Activated CD8-positive, alpha-beta memory T cell treated with anti-CD3 and anti-CD28 coated beads for 36 hours (primary cell): ENCODE measurements around the gene ZFP36L1. TPM values are rescaled to one million over a fixed set of nuclear protein-coding genes. Genes with fewer than 3 reads are reported as not detected.

Experiments used
- CTCF ChIA-PET: fragments of 350-600 bp; sonication (Branson Sonifier 250); formaldehyde crosslinking; loops from one replicate; lab custom pipeline; 2021; ENCODE audit warnings: antibody characterized with exemption; lab: Charles Lee
- POLR2A ChIA-PET: fragments of 350-600 bp; sonication (Branson Sonifier 250); formaldehyde crosslinking; loops from one replicate; lab custom pipeline; 2021; ENCODE audit warnings: antibody characterized with exemption; lab: Charles Lee
- total RNA-seq, 2 experiments: library from RNA; stranded (reverse); gene quantifications; one replicate each; pipeline ENCODE4 v1.2.3, GENCODE V29; 2021

ZFP36L1 gene
- total RNA-seq, 2 experiments from 2014 or later: 107 to 109 TPM

DNA sequence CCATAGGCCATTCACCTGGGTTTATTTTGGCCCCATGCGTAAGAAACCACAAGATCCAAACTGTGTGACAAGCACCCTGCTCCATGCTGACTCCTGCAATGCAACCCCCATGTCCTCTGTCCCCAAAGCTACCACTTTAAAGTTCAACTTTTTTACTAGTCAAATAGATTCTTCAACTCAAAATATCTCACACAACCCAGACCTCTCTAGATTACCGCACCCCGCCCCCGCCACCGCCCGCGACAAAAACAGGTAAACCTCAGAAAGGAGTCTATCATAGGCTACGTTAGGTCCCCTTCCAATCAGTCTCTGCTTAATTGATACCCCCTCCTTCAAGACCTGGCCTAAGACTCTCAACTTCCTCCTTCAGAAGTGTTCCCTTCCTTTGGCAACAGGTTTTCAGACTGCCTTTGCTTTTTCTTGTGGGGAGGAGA is 2.2 kb downstream of the ZFP36L1 start:
- ChIA-PET CTCF (interaction anchor here (1.0 to 3.7 kb wide), 10 partner anchors 9 to 541 kb away, joined by 3 to 29 read pairs (median 8); no protein-coding TSS in a partner anchor), POLR2A (interaction anchor here (0.5 to 7.0 kb wide), 6 partner anchors 9 to 558 kb away, joined by 3 to 106 read pairs (median 6); no protein-coding TSS in a partner anchor)

DNA sequence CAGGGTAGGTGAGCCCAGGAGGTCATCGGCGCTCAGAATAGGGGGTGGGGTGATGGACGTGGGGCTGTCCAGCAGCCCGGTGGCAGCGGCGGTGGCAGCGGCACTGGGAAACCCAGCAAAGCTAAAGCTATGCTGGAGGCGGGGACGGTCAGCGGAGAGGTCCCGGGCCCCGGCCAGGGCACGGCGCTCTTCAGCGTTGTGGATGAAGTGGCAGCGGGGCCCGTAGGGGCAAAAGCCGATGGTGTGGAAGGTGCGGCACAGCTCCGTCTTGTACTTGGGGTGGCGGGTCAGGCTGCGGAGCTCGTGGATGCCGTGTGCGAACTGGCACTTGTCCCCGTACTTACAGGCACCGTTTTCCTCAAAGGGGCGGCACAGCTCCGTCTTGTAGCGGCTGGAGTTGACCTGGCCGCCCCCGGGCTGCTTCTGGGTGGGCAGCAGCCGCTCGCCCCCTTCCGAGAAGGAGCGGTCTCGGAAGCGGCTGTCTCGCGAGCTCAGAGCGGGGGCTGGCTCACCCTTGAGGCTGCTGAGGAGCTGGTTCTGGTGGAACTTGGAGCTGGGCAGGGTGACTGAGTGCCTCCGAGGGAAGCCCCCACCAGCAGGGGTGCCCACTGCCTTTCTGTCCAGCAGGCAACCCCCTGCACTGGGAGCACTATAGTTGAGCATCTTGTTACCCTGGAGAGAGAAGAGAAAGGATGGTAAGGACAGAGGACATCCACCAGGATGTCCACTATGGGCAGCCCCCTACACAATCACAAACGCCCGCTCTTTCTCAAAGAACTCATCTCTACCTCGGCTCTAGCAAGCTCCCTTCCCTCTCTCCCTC is 2.8 kb downstream of the ZFP36L1 start:
- POLR2A ChIA-PET: interaction anchor here (0.5 to 7.0 kb wide), 8 partner anchors 8 to 557 kb away, joined by 3 to 106 read pairs (median 6); no protein-coding TSS in a partner anchor
- CTCF ChIA-PET: interaction anchor here (0.6 to 3.7 kb wide), 18 partner anchors 10 to 1145 kb away, joined by 3 to 29 read pairs (median 4); no protein-coding TSS in a partner anchor

DNA sequence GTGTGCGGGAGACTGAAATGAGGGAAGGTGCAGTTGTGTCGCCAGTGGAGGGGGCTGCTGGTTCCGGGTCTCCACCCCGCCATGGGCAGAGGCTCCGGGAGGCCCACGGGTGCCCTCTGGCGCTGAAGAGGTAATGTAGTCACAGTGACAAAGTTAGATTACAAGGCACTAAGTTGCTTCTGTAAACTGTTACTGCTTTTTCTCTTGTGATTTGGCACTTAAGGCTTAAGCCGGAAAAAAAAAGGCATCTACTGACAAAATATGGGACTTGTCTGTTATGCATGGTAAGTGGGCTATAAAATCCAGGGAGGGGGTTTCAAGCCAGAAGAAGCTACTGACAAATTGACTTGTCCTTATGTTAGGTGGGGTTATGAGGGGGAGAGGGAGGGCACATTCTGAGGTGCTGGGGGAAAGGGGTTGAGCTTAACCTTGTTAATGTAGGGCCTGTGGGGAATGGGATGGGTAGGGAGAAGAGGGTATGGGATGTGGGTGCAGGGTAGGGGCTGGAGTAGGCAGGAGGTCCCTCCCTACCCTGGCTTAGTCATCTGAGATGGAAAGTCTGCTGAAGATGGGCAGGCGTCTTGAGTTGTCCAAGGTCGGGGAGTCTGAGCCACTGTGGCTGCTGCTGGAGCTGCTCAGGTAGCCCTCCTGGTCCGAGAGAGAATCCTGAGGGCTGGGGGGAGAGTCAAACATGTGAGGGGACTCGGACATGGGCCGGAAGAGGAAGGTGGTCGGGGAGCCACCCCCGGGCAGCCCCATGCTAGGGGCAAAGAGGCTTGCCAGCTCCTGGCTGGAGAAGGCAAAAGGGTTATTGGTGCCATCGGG is 3.7 kb downstream of the ZFP36L1 start:
- ChIA-PET CTCF (interaction anchor here (0.6 to 3.7 kb wide), 22 partner anchors 9 to 1144 kb away, joined by 3 to 29 read pairs (median 3); no protein-coding TSS in a partner anchor), POLR2A (interaction anchor here (0.7 to 7.0 kb wide), 6 partner anchors 8 to 125 kb away, joined by 3 to 106 read pairs (median 6); no protein-coding TSS in a partner anchor)

DNA sequence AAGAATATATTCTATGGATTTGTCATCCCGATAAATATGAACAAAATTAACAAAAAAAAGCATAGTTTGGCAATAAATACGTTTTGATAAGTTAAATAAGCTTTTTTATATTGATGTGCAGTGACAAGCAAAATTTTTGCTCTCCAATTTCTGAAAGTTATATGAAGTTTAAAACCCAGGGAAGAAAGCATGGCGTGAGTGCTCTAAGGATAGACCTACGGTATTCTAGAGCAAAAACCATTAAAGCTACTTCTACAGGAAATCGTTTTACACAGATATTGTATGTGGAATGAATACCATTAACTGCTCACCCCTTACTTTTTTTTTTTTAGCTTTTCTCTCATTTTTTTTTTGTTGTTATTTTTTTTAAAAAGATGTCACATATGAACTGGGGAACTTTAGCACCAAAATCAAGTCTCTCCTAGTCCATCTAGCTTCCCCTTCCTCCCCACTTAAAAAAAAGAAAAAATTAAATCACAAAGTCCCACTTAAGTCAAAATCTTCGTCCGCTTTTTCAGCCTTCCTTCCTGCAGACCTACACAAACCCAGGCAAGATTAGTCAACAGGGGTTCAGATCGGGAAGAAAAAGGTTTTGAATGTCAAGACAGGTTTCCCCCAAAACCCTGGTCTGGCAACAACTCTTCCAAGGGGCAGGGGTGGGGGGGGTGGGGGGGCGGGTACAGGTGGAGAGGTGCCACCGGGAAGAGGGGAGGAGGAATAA is 4.4 kb downstream of the ZFP36L1 start:
- ChIA-PET CTCF (interaction anchor here (0.8 to 3.7 kb wide), 15 partner anchors 9 to 951 kb away, joined by 3 to 29 read pairs (median 4); no protein-coding TSS in a partner anchor), POLR2A (interaction anchor here (0.7 to 7.0 kb wide), 5 partner anchors 8 to 124 kb away, joined by 3 to 106 read pairs (median 6); no protein-coding TSS in a partner anchor)

DNA sequence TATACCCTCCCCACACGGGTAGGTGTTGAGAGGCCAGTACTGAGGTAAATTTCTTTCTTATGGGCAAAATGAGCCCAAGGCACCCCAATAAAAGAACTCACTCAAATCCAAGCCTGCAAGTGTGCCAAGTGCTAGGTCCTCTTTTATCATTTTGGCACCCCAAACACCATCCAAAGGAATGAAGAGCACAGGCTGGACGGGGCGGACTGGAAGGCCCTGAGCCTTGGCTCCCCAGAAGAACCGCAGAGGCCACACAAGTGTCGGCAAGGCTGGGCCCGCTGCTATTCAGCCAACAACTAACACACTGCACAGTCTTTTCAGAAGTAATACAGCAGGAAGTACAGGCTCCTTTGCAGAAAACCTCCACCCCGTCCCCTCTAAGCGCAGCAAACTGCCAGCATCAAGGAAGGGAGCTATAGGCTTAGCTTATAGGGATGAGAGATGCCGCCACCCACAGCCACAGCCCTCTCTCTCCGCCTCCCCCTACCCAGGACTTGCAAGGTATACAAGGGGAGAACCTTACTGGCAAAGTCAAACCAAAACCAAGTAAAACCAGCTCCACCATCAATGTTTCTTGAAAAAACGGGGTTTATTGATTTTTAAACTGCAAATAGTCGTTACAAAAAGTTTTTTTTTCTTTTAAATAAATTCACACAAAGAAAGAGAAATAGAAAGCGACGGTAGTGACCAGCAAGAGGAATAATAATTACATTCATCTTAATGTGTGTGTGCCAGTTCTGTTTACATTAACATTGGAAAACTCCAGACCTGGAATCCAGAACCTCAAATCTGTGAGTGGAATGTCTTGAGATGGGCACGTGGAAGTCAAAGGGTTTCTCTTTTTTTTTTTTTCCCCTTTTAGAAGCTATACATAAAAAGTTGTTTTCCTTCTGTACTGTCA is 5.5 kb downstream of the ZFP36L1 start:
- POLR2A ChIA-PET: interaction anchor here (0.7 to 7.0 kb wide), 4 partner anchors 12 to 68 kb away, joined by 3 to 106 read pairs (median 4); no protein-coding TSS in a partner anchor
- CTCF ChIA-PET: interaction anchor here (1.0 to 3.7 kb wide), 6 partner anchors 8 to 57 kb away, joined by 3 to 21 read pairs (median 10); no protein-coding TSS in a partner anchor

DNA sequence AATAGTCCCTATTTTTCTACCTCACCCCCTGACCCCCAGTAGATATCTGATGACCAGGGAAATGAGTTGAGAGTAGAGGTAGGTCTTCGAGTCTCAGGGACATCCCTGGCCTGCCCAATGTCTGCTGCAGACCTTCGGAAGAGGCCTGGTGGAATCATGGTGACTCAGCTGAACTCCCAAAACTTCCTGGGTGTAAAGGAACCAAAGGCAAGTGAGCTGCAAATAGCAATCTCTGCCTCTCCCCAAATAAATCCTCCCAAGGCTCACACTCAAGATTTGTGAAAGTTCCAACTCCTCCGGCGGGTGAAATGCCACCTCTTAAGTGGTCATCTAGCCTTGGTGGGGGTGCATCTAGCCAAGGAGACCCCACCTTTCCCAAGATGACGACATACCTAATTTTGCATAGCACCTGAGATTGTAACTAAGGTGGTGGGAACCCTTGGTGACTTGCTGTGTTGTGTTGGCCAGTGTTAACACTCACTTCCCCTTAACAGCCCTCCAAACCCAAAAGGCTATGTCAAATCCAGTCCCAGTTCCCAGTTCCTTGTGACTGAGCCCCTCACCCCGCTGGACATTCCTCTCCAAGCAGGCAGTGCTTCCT is 6.3 kb downstream of the ZFP36L1 start:
- ChIA-PET POLR2A (interaction anchor here (0.7 to 2.9 kb wide), 4 partner anchors 9 to 67 kb away, joined by 3 to 11 read pairs (median 6); no protein-coding TSS in a partner anchor), CTCF (interaction anchor here (0.7 to 2.2 kb wide), 4 partner anchors 10 to 57 kb away, joined by 3 to 10 read pairs (median 3); no protein-coding TSS in a partner anchor)

DNA sequence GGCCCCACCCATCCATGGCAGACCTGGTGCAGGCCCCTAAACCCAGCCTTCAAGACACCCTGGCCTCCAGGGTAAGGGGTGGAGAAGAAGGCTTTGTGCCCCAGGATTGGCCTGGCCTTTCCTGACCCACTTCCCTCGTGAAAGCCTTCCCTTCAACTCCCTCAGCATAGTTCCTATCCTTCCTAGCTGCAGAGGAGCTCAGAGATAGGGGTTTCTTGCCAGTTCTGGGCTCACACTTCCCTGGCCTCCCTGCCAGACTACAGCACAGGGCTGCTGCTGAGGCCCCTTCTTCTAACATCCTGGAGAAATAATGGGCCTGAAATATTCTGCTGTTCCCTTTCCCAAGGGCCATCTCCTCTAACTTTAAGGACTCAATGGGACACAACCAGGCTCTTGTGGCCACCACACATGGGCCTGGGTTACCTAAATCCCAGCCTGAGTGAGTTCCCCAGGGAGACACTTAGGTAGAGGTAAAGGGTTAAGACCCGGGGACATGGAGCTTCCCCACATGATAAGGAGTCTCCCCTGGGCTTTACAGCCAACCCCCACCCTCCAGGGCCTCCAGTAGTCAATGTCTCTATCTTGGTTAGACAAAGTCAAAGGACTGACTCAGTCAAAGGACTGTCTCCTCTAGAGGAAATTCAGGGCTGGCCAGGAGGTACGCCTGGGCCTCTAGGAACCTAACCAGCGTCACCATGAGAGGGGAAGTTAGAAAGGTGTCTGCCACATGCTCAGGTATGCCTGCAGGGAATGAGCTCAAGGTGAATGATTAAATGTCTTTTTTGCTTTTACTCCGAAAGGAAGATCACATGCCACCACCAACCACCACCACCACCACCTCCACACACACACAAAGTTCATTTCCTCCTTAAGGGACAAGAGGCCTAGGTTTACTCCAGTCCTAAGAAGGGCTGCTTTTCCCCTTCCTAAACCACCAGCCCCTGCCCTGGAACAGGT is 7.1 kb downstream of the ZFP36L1 start:
- ChIA-PET POLR2A (interaction anchor here (0.5 to 2.9 kb wide), 4 partner anchors 7 to 66 kb away, joined by 3 to 11 read pairs (median 6); partner anchors contain the start of gene ZFP36L1), CTCF (interaction anchor here (0.7 to 2.2 kb wide), 5 partner anchors 10 to 122 kb away, joined by 3 to 10 read pairs (median 3); no protein-coding TSS in a partner anchor)

DNA sequence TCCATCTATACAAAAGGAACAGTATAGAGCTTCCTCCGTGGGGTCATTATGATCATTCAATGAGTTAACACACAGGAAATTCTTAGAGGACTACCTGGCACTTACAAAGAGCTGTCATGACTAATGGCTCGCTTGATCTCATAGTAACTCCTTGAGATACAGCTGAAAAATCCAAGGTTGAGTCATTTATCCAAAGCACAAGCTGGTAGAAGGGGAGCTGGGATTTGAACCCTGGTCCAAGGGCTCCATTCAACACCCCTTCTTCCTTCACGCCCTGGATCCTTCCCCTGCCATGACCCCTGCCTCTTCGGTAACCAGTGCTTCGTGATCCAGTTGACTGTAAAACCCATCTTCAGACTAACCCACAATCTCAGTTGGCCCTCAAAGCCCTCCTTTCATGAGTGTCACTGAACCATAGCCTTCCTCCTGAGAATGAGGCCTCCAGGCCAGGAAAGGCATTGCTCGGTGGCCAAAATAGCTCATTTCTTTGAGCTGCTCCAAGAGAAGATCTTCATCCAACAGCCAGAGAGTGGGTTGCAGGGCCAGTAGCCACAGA is 7.8 kb downstream of the ZFP36L1 start:
- CTCF ChIA-PET: interaction anchor here (0.7 to 2.2 kb wide), 4 partner anchors 31 to 122 kb away, joined by 3 to 10 read pairs (median 3); no protein-coding TSS in a partner anchor

DNA sequence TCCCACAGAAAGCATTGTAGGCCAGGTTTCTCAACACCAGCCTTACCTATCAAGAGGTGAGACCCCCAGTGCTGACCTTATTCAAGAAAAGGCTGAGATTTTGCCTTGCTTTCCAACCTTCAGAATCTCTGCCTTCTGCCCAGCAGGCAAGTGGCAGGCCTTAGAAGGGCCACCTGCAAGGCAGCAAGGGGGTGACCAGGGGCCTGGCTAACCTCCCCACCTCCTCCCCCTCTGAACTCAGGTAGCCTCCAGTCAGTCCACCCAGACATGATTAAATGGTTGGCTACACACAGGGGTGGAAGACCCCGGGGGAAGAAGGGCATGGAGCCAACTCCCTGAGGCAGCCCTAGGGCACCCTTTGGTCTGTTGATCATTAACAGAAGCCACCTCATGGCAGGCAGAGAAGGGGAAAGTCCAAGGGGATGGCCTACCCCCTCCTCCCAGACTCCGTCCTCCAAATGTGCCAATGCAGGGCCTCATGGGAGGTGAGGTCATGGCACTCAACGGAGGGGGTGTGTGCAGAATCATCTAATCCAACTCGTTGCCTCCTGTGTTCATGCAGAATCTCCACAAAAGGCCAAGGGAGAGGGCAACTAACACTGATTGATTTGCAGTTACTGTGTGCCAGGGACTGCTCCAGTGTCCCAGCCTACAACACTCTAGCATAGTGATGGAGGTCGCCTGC is 8.5 kb downstream of the ZFP36L1 start:
- POLR2A ChIA-PET: interaction anchor here (0.8 to 4.5 kb wide), 4 partner anchors 8 to 120 kb away, joined by 6 to 41 read pairs (median 10); partner anchors contain the start of gene ZFP36L1
- CTCF ChIA-PET: interaction anchor here (0.7 kb wide), 1 partner anchor 8 kb away, joined by 3 read pairs; no protein-coding TSS in a partner anchor

More for the DNA sequence above, 7.8 kb downstream of the ZFP36L1 start:
- POLR2A ChIA-PET: interaction anchor here (0.5 to 4.5 kb wide), 5 partner anchors 7 to 120 kb away, joined by 4 to 41 read pairs (median 8); partner anchors contain the start of gene ZFP36L1

DNA sequence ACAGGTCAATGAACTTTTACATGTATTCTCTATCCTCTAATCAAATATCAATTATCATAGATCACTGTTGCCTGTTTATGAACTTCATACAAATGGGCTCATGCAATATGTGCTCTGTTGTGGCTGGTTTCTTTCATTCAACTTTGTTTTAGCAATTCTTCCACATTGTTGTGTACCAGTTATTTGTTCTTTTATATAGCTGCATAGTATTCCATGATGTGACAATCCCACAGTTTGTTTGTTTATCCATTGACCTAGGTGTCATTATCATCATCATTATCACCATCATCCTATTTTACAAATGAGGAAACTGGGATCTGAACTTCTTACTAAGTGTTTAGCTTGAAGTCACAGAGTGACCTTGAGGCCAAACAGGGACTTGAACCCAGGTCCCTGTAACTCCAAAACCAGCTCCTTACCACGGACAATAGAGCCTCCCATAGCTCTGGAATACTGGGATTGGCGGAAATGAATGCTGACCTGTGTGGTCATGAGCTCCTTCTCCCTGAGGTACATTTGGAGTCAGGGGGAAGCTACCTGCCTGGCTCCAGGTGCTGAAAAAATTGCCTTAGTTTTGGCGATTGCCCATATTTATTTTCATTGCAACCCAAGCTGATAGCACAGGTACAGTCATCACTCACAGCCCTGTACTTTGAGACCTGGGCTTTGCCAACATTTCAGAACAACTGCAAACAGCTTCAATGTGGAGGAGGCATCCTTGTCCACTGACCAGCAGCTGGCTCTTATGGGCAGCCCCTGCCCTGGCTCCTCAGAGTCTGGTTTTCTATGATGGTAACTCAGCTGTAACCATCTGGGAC is 9.2 kb downstream of the ZFP36L1 start:
- POLR2A ChIA-PET: interaction anchor here (2.9 to 4.5 kb wide), 2 partner anchors 9 to 12 kb away, joined by 11 to 41 read pairs; partner anchors contain the start of gene ZFP36L1
- CTCF ChIA-PET: interaction anchor here (0.7 kb wide), 1 partner anchor 8 kb away, joined by 3 read pairs; no protein-coding TSS in a partner anchor

DNA sequence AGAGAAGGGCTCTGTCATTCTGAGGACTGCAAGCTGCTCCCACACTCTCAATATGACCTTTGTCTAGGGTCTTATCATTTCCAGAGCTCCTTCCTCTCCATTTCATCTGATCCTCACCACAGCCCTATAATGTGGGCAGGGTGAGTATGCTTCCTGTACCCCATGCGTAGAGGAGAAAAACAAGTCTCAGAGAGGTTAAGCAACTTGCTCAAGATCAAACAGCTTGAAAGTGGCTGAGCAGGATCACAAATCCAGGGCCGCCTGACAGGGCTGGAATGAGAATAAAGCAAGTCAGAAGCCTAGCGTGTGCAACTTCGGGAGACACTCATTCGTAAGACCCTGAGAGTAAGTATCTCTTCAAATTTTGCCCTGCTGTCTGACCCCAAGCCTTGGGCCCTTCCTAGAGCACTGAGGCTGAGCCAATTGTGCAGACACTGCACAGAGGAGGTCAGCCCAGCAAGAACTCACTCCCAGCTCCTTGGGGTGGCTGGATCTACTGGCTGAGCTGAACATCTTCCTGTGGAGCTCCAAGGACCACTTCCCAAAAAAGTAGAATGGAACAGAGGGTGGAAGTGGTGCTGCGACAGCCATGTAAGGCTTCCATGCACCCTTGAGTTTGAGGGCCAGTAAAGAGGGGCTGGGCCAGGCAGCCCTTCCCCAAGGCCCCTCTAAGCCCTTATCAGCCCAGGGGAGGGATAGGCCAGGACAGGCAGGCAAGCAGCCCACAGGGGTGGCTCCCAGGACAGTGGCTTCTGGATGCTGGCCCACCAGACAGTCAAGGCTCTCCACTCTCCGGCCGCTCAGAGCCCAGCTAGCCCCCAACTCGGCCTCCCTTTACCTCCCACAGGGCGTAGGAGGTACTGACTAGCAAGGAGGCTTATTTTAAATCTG is 10.5 kb downstream of the ZFP36L1 start:
- ChIA-PET POLR2A (interaction anchor here (1.1 to 4.5 kb wide), 5 partner anchors 8 to 118 kb away, joined by 3 to 41 read pairs (median 13); partner anchors contain the start of gene ZFP36L1), CTCF (interaction anchor here (0.5 to 2.4 kb wide), 9 partner anchors 9 to 426 kb away, joined by 3 to 12 read pairs (median 5); partner anchors contain the start of gene ZFP36L1)
